AML-193 (cell line): ENCODE data around the gene RIMKLA.
A peak's percentile ranks its signal among the peaks of the same experiment; 100 is the strongest.

Experiments
- DNase-seq, 2 experiments: peaks; one replicate each; lab custom pipeline; 2025; lab: John Stamatoyannopoulos, UW

The RIMKLA gene

GRCh38 chr1:42372796-42373195 lies 7.8 kb upstream of the RIMKLA start:
- DNase-seq: no peak

- no peak for DNase-seq
Observed at GRCh38 chr1:42379794-42380585, 602 bp upstream of the RIMKLA start.

DNA sequence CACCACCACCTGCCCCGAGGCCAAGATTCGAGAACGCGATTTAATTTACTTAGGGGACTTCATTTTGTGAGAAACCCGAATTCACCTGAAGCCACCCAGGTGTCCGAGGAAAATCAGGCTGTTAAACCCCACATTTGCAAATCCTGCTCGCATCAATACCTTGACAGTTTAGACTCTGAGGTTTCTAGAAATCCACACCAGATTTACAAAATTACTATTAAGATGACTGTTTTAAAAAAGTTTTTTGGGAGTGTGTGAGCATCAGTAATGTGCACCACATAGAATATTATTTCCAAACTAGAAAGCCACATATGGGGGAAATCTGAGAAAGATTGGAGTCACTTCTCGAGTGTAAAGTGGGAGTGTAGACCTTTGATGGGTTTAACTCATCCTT lies 685 bp downstream of the RIMKLA start:
- no peak for DNase-seq

DNA sequence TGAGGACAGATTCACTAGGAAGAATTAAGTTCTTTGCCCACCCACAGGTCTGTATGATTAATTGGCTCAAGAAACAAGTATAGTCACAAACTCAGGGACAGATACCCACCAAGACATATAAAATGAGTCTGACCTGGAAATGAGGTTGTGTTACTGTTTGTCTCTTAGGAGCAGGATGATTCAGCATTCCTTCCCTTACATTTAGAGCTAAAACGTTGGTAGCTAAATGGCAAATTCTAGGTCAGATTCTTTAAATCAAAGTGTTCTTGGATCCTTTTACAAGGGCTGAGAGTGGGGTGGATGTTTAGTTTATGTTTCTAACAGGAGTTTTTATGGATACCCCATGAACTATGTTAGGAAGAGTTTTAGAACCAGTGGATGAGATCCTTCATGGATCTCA lies 4.7 kb downstream of the RIMKLA start:
- DNase-seq: no peak

DNA sequence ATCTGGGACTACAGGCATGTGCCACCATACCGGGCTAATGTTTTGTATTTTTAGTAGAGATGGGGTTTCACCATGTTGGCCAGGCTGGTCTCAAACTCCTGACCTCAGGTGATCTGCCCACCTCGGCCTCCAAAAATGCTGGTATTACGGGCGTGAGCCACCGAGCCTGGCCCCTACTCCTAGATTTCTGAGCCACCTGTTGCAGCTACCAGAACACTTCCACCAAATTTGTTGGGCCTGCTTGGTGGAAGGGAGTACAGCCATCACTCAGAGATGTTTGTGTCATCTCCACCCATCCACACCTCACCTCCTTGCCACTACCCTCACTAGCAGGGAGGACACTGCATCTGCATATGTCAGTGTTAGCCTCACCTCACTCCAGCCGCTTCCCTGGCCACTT lies 5.5 kb downstream of the RIMKLA start:
- no peak for DNase-seq

DNA sequence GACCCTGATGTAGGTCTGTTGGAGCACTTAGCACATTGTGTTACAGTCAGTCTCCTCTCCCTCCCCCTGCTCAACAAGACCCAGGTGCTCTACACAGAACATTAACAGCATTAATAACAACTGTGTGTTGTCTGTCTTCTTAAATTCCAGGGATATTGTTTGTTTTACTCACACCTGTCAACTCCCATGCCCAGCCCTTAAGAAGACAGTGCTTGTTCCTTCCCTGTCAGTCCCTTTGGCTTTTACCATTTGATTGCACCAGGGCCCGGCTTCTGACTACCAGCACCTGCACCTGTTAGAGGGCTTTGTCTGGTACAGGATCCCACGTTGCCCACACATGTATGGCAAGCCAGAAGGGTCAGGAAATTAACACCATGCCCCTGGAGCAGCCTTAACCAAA lies 11.7 kb downstream of the RIMKLA start:
- DNase-seq: no peak

- no peak for DNase-seq
Observed at GRCh38 chr1:42392967-42393848, 12.6 kb downstream of the RIMKLA start.

DNA sequence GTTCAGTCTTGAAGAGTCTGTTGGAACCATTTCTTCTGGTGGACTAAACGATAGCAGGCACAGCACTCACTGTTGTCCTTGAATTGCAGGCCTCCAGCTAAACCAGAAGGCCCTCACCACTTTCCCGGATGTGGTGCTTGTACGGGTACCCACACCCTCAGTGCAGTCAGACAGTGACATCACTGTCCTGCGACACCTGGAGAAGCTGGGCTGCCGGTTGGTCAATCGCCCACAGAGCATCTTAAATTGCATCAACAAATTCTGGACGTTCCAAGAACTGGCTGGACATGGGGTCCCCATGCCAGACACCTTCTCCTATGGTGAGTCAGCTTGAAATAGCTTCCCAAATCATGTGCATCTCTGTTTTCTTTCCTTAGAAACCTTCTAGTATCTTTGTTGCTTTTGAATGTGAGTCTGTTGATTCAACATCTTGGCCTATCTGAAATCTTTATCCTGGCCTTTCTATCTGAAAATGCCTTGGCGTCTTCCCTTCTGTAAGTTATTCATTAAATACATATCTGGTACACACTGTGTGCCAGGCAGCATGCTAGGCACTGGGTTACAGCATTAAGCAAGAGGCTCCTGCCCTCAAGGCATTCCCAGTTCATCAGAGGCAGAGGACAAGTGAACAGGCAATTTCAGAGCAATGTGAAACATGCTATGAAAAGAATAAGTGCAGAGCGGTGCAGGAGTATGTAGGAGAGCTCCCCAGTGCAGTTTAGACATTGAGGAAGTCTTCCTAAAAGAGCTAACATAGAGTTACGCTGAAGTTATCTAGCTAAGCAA lies 18.9 kb downstream of the RIMKLA start:
- no peak for DNase-seq

GRCh38 chr1:42403880-42404400 lies 23.3 kb downstream of the RIMKLA start:
- DNase-seq: peak in 1 of 2 experiments; percentile 0

DNA sequence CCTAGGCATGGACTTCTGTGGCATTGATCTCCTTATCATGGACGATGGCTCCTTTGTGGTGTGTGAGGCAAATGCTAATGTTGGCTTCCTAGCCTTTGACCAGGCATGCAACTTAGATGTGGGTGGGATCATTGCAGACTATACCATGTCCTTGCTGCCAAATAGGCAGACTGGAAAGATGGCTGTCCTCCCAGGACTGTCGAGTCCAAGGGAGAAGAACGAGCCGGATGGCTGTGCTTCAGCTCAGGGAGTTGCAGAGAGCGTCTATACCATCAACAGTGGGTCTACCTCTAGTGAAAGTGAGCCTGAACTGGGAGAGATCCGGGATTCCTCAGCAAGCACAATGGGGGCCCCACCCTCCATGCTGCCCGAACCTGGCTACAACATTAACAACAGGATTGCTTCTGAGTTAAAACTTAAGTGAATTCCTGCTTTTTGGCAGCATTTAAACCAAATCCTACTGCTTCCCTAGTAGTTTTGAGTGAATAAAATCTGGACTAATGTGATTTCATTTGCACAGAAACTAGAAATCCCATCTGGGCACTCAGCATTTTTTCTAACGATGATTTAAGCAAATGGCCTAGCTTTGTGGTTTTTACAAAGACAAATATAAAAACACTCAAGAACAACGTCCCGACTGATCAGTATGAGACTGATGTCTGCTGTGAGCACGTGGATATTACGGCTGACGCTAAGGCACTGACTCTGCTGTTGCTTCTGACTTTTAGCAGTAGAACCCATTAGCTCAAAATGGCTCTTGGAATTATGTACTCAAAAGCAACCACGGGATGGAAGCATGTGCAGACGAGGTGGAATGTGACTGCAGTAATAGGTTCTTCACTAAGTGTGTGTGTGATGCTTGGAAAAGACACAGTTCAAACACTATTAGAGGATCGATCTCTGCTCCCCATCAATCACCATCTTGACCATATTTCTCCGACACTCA lies 34.2 kb downstream of the RIMKLA start:
- no peak for DNase-seq

DNA sequence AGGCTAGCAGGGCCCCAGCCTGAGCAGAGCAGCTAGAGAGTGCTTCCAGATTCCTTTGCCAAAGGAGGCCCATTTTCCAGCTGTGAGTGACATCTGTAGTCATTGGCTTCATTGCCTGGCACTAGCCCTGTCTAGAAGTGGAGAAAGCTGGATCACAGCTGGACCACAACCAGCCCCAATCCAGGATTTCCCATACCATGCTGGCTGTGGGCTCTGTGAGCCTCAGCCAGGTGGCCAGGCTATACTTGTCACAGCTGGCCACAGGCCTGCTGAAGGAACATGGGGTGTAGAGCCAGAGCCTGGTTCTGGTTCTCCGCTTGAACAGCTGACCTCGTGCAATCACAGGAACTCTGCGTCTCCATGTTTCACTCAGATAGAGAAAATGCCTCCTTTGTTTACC lies 36.6 kb downstream of the RIMKLA start:
- DNase-seq: no peak

DNA sequence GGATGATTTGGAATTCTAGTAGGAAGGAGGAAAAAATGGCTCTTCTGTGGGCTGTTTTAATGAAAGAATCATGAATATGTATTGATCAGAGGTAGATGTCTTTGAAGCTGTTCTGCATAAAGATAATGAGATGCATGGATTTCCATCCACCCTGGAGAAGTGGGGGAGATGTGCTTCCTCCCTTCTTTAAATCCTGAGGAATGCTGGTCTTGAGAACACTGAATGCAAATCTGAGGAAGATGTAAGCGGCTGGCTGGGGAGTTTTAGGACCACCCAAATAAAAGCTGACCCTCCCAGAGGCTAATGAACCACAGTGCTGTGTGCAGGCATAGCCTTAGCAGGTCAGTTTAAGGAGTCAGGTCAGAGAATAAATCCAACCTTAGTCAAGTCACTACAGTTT lies 37.9 kb downstream of the RIMKLA start:
- DNase-seq: no peak

DNA sequence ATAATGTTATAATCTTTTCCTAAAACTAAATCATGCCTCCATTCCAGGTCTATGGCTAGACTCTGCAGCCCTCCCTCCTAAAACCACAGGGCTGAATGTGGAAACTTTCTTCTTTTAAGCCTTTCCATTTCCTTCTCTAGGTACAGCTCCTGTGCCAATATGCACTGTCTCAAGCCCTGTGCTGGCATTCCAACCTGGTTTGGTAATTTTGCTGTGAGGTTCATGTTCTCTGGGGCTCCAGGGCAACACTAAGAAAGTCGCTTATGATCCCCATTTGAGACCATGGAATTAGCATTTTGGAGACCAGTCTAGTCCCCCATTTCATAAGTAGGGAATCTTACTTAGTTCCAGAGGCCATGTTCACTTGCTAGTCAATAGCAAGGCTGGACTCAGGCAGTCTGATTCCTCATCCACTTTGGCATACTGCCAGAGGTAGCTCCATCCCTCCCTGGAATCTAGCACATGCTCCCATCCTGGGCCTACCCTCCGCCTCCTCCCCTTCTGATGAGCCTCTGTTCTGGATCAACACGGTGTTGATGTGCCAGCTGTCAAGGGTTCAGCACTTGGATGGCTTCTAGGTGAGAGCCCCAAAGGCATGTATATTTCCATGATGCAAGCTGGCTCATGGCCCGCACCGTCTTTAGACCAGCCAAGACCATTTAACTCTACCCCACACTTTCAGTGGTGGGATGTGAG lies 38.7 kb downstream of the RIMKLA start:
- DNase-seq: no peak

DNA sequence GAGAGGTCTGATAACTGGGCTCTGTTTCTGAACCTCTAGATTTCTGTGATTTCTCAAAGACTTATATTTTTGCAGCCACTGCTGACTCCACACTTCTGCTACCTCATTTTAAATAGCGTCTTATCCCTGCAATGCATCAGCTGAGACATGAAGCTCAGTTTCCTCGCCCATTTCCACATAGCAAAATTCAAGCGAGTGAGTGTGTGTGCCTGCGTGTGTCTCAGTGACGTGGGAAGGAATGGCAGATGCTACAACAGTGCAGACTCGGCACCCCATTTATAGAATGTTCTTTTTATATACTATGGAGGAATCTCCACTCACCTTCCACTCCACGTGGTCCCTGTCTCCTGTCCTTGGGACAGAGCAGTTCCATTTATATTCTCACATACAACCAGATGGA lies 39.5 kb downstream of the RIMKLA start:
- no peak for DNase-seq

GRCh38 chr1:42420911-42421585 lies 40.5 kb downstream of the RIMKLA start:
- no peak for DNase-seq

DNA sequence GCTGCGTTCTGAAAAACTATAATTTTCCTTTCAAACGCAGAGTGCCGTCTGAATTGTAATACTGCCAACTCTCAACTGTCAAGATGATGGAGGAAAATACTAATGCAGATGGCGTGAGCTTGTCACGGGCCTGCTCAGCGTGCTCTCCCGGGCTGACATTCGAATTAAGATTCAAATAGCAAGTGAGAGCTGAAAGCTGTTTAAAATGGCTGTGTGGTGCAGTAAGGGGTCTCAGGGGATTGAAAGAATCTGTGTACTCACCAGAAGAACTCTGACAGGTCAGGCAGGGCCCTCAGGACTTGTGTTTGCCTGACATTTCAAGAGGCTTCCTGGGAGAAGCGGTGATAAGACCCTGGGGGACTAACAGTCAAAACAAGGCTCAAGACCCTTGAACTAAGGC lies 42.1 kb downstream of the RIMKLA start:
- DNase-seq: no peak

DNA sequence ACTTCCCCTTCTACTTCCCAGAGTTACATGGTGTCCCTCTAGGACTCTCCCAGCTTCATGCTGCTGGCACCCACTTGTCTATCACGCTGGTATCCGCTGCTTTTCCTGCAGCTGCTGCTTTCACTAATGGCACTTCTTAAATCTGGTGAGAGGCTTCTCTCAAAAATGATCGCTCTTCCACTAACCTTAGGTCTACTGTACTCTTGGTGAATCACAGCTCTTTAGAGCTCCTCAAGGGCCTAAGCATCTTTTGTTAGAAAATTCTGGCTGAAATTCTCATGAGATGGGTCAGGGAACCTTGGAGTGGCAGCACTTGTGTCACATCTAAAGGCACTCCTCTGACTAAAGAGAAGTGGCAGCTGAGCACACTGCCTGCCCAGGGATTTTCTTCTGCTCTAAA lies 43.1 kb downstream of the RIMKLA start:
- no peak for DNase-seq

- no peak for DNase-seq
Observed at GRCh38 chr1:42424201-42424600, 43.6 kb downstream of the RIMKLA start.

DNA sequence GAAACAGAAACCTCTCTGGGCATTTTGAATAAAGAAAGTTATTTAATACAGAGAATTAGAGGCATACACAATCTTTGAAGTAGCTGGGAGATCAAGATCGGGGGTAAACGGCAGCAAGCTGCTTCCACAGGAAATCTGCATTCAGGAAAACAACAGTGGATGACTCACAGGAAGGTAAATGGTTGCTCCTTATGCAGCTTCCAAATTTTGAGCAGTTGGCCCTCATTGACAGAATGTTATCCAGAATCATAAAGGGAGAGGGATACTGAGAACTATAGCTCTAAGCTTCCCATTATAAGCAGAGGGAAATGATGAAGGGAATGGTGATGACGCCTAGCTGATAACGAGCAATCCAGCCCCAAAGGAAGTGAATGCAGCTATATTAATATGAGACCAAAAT lies 46.6 kb downstream of the RIMKLA start:
- DNase-seq: no peak

- no peak for DNase-seq
Observed at GRCh38 chr1:42429603-42430002, 49.0 kb downstream of the RIMKLA start.
